Stimulated activated CD4-positive, alpha-beta T cell treated with anti-CD3 and anti-CD28 coated beads, Interleukin-1b, Interleukin-23, amount 100 ng/mL, for 1 hour (primary cell): ENCODE measurements around the gene NCEH1.

Experiments used
- DNase-seq, 2 donors: peaks; one replicate each; pipeline ENCODE4 v3.0.0-alpha.2; 2020; ENCODE audit warnings: low read depth in 2 of 2

The NCEH1 gene

DNA sequence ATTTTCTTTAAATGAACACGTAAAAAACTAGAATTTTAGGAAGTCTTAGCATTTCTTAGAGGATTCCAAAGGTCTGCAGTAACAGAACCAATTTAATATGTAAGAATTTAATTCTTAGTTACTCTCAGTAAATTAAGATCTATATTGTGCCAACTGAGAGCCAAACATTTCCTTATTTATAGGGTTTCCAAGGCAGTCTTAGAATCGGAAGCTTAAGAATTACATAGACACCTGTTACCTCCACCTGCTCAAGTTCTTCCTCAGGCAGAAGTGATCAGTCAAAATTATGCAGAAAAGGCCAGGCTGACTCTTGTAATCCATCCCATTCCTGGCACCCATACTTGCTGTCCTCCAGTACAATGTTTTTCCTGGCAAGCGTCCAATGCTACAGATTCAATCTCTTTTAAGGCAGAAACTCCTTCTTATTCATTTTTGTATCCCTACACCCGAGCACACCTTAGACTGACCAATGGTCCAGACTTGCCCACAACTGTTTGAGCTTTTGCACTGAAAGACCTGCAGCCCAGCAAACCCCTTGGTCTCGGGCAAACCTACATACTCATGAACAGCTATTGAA, 64.3 kb downstream of the NCEH1 start:
- no peak for DNase-seq

DNA sequence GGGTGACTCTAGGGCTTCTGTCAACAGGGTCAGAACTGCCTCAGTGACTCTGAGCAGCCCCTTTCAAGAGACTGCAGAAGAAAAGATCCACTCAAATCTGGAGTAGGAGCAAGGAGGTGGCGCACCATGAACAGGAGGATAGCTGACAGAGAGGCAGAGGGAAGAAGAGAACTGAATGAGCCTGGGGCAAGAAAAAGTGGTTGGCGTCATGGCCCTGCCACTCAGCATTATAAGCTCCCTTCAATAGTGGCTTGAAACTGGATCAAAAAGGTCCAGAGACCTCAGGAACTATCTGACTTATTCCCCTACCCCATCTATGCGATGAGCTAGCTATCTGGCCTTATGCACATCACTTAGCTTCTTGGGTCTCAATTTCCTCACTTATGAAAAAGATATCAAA, 66.6 kb downstream of the NCEH1 start:
- DNase-seq = no peak

DNA sequence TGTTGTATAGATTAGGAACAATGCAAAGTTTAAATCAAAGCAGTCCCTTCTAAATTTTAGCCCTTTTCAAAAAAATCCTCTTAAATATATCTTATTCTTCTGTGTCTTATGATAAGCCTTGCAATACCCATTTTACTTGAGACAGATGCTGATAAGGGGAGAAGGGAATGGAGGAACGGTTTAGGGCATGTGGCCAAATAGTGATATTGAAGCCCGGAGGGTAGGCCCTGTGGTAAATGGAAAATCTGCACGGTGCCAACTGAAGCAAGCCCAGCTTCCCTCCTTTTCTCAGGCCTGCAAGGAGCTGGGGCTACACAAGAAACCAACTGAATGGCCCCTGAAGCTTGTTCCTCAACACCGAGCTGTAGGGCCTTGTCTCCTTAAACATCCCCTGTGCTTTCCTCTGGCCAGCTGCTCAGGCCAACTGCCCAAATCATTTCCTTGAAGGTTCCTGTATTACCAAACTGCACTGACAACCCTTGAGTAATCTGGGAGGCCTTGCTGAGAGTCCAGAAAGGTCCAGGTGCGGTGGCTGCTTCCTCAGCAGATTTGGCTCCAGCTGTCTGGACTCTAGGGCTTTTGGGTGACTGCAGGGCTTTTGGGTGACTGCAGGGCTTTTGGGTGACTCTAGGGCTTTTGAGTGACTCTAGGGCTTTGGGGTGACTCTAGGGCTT, 67.2 kb downstream of the NCEH1 start:
- no peak for DNase-seq

DNA sequence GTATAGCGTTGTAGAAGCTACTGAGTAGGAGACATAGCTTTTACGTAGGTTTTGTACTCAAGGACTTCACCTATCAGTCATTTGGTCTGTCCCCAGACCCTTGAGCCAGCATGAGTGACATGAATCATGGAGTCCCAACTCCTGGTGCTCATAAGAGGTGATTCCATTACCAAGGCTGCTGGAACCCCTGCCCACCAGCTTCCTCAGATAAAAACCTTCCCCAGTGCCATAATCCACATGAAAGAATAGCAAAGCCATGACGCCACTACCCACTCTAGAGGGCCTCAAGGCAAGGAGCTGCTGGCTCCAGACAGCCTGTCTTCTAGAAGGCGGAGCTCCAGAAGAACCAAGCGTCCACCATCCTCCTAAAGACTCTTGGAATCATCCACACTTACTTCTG, 69.6 kb downstream of the NCEH1 start:
- DNase-seq = no peak

DNA sequence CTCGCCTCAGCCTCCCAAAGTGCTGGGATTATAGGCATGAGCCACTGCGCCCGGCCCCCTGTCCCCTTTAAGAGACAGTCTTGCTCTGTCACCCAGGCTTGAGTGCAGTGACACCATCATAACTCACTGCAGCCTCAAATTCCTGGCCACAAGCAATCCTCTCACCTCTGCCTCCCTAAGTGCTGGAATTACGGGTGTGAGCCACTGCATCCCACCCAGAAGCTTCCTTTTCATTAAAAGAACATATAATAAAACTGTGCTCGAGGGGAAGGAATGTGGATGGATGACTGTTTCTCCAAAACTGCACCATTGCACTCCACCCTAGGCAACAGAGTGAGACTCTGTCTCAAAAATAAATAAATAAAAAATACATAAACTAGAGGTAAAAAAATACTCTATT, 70.1 kb downstream of the NCEH1 start:
- no peak for DNase-seq

DNA sequence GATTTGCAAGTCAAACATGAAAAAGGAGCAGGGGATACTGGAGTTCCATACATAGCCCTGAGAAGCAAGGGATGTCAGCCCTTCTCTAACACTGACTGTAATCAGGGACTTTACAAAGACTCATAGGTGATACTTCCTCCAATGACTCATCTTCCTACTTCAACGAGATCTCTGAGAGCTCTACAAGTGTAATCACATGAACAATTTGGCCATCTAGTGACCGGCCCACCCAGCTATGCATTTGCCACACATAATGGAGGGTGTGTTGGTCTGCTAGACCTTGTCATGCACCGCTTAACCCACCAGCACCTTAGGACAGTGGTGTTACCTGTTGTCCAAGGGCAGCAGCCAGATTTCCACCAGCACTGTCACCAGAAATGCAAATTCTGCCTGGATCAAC, 75.3 kb downstream of the NCEH1 start:
- DNase-seq = no peak

DNA sequence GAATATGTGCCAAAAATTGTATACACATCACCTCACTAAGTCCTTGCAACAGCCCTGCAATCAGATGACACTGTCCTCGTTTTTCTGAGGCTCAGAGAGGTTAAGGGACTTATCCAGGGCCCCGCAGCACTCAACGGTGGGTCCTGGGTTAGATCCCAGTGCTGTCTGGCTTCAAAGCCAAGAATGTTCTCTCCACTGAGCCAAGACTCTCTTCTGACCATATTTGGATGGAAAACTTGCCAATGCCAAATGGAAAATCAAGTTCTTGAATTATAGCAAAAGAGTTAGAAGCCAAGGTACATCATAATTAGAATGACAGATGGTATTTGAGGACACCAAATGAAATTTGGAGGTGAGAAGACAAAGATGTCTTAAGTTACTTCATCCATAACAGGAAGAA, 75.9 kb downstream of the NCEH1 start:
- DNase-seq = no peak

DNA sequence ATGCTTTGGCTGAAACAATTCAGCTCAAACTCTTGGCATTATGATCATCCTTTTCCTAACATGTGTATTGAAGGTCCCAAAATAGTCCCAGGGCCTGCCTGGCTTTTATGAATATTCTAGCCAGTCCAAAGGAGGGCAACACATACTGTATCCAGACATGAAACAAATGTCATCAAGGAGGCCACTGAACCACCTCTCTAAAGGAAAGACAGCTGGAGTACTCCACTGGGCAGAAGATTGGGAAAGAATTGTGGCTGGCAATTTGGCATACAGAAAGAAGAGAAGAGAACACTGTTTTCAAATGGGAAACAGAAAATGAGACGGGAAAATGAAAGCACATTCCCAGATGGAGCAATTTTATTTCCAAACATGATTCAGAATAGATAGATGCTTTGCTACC, 80.6 kb downstream of the NCEH1 start:
- DNase-seq = no peak

DNA sequence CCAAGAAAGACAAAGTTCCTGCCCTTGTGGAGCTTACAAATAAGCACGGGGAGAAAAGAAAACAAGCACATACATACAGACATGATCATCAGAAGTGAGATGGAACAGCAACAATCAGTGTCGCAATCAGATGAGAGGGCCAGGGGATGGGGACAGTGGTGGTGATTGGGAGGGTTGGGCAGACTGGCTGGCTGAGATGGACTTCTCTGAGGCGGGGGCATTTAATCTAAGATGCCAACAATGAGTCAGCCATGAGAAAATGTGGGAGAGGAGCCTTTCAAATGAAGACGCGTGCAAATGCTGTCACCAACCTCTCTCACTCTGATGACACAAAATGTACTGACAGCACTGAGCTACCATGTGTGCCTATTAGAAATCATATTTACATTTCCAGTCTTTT, 81.4 kb downstream of the NCEH1 start:
- no peak for DNase-seq

DNA sequence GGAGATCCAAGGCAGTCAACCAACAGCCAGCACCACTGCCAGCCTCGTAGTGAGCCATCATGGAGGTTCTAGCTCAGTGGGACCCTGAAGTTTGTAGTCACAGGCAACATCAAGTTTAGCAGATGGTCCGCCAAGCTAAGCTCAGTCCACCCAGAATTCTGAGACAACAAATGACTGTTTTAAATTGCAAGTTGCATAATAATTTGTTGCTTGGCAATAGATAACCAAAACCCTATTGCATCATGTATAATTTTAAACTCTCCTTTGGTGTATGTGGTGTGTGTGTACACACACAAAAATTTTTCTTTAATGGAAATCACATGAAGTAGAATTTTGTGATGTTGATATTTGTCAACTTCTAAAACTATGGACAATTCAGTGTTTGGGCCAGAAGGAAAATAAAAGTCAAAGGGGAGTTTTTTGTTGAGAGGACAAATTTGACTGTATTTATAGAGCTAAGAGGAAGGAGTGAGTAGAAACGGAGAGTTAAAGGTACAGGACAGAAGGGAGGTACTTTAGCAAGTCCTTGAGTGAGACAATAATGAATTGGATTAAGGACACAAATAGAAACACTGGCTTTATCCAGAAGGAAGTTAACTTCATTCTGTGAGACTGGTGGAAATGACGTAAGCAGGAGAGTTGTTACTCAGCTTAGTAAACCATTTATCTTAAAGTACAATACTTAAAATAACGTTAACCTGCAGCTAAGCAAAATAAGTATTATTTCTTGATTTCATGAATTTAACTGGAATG, 83.6 kb downstream of the NCEH1 start:
- no peak for DNase-seq

DNA sequence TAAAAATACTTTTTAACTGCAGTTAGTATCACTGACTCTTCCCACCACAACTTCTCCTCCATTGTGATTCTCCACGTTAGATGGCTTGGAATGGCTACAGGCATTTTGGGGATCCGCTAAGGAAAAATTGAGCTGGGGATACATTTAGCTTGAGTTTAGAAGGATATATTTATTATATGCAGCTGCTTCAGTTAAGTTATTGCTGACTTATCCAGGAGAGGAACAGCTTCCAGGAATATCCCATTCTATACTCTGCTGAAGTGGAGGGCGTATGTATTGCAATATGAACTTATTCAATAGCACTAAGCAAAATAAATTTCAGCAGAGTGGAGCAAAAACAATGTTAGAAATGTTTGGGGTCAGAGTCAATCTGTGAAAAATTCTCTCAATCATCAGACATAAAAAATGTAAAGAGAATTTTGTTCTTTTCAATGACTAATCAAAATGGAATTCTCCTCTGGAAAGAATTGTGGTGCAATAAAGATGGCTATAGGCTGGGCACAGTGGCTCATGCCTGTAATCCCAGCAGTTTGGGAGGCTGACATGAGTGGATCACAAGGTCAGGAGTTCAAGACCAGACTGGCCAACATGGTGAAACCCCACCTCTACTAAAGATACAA, 84.7 kb downstream of the NCEH1 start:
- no peak for DNase-seq

DNA sequence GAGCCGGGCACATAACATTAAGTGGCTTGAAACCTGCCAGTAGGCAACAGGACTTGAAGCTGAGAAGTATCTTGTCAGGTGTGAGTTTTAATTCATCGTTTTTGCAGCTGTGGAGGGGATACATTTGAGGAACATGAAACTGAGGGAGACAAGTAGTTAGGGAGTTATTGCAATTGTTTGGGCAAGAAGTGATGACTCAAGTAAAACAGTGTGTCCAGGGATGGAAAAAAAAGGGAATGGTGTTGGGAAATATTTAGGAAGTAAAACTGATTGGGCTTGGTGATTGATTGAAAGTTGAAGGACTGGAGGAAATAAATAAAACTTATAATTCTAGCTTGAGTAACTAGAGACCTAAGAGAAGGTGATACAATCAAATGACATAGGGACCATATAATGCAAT, 85.5 kb downstream of the NCEH1 start:
- DNase-seq = no peak

DNA sequence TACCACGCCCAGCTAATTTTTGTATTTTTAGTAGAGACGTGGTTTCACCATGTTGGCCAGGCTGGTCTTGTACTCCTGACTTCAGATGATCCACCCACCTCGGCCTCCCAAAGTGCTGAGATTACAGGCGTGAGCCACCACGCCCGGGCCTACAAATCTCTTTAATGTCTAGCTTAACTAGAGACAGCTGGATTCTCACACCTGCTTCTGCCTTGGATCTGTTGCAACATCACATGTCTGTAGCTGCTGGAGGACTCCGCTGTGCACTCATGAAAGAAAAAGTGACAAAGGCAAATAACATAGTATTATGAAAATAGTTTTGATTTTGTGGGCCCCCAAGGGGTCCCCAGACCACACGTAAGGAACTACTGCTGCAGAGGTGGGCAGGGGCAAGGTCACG, 85.9 kb downstream of the NCEH1 start:
- DNase-seq = no peak

DNA sequence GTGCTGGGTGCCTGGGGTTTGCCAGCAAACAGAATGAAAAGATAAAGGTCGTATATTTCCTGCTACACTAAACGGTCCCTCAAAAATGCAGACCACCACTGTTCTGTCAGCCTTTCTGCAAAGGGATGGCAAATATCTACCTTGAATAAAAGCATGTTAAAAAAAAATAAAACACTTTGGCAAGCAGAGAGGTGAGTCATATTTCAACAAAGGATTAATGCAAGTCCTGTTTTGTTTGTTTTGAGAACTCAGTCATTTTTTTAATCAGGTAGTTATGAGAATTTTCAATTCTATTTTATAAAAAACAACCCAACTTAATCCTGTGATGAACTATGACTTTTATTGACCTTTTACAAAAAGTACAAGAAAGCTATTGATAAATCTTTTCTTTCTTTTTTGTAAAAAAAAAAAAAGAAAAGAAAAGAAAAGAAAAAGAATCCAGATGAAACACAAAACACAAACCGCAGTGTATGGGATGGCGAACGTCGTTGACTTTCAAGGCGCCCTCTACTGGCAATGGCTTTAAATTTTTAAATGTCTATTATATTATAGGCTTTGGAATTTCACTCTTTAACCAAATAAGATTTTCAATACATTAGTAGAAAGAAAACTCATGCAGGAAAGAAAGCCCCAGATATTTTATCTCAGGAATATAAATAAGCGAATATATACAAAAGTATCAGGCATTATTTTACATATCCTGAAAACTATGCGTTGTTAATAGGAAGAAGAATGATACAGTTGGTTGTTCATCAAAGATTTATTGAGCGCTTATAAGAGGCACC, 87.8 kb downstream of the NCEH1 start:
- no peak for DNase-seq

DNA sequence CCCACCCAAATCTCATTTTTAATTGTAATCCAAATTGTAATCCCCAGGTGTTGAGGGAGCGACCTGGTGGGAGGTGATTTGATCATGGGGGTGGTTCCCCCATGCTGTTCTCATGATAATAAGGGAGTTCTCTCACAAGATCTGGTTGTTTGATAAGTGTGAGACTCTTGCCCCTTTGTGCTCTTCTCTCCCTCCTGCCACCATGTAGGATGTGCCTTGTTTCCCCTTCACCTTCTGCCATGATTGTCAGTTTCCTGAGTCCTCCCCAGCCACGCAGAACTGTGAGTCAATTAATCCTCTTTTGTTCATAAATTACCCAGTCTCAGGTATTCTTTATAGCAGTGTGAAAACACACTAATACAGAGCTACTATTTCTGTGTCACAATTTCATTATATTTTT, 88.7 kb downstream of the NCEH1 start:
- no peak for DNase-seq

DNA sequence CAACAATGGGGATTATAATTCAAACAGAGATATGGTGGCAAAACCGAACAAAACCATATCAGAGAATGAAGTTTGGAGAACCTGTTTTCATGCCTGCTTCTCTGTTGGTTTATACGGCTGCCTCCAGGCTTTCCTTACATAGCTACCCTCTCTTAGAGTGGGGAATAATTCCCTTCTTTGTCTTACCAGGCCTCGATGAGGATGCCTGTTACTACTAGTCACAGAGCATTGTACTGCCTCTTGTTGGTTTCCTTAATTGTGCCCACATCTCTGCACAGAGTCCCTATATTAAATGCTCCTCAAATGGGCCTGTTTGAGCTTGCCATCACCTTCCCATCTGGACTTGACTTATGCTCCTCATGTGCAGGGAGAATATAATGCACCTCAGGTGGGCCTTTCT, 92.9 kb downstream of the NCEH1 start:
- no peak for DNase-seq

DNA sequence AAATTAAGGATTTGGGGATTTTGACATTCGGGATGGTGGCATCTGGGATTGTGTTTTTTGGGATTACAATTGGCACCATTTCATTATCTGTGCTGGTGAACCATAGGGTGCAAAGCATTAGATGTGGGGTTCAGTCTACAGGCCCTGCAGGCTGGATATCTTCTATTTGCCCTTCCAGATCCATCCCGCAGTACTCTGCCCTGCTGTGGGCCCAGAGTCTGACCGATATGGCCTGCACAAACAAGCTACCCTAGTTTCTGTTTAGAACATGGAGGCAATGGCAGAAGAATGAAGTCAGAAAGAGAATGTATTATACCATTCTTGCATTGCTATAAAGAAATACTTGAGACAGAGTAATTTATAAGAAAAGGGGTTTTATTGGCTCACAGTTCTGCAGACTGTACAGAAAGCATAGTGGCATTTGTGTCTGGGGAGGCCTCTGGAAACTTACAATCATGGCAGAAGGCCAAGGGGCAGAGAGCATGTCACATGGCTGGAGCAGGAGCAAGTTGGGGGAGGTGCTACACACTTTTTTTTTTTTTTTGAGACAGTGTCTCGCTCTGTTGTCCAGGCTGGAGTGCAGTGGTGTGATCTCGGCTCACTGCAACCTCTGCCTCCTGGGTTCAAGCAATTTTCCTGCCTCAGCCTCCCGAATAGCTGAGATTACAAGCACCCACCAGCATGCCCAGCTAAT, 93.7 kb downstream of the NCEH1 start:
- no peak for DNase-seq

DNA sequence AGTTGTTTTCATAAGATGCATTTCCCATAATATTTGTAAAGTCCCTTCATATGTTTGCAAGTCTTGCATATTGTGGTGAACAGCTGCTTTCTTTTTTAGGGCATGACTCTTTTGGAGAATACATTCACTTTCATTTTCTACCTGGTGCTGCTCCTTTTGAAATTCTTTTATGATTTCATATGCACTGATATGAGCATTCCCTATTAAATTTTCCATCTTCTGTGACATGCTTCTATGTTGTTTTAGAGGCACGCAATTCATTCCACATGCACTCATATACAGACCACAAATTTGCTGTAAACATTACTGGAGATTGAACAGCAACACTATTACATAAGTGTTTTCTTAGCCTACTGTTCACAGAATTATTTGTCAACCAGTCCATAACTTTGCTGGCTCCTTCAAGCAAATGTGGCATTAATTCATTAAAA, 94.8 kb downstream of the NCEH1 start:
- DNase-seq = no peak

DNA sequence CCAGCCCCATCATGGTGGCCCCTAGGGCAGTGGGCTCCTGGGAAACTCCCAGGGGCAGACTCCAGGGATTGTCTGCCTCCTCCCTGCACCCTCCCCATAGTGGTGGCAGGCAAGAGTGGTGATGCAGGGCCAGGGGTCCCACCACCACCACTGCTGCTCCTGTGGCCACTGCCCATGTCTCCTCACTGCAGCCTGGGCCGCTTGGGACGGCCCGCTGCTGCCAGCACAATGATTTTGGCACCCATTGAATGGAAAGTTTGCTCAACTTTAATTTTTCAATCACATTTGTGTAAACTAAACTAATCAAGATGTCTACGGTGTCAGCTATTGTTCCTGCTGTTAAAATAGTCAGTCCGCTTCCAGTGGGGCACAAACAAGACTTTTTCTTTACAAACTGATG, 95.6 kb downstream of the NCEH1 start:
- no peak for DNase-seq

DNA sequence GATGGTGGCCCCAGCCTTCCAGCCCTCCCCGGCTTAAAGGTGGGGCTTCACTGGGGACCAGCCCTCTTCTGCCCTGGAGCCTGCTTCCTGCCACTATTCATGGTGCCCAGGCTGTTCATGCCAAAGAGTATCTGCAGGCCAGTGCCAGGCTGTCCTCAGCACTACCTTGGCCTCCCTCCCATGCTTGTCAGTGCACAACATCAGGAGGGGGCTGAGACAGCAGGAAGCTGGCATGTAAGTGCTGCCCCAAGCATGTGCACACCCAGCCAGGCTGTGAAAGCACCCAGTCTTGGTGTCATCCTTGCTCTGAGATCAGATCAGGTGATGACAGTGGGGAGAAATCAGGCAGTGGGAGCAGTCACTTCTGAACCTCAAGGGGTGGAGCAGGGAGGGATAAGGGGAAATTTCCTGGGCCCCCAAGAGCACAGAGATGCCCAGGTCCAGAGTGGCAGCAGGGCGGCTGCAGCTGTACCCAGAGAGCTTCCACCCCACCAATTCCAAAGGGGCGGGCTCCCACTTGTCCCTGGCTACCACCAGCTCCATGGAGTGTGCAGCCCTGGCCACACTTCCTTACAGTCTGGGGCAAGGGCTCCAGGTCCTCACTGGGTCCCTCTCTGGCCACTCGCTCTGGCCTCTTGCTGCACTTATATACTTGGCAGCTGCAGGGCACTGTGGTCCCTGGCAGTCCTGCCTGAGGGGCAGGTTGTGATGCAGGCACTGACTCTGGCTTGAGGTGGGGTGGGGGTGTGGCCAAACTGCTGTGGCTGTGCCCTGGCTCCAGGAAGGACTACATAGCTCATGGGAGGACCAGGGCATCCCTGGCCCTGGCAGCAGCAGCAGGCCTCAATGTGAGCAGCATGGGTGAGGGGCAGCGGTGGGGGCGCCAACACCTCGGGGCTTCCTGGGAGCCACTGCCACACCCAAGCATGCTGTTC, 96.3 kb downstream of the NCEH1 start:
- no peak for DNase-seq
